ENCODE measurements around the gene CDKN1B. TPM values are rescaled to one million over a fixed set of nuclear protein-coding genes. Genes with fewer than 3 reads are reported as not detected.

Gene CDKN1B
- total and polyA plus RNA-seq, 3 donors from 2014 or later, result 59.2 to 98.9 (median 76.1) TPM

DNA sequence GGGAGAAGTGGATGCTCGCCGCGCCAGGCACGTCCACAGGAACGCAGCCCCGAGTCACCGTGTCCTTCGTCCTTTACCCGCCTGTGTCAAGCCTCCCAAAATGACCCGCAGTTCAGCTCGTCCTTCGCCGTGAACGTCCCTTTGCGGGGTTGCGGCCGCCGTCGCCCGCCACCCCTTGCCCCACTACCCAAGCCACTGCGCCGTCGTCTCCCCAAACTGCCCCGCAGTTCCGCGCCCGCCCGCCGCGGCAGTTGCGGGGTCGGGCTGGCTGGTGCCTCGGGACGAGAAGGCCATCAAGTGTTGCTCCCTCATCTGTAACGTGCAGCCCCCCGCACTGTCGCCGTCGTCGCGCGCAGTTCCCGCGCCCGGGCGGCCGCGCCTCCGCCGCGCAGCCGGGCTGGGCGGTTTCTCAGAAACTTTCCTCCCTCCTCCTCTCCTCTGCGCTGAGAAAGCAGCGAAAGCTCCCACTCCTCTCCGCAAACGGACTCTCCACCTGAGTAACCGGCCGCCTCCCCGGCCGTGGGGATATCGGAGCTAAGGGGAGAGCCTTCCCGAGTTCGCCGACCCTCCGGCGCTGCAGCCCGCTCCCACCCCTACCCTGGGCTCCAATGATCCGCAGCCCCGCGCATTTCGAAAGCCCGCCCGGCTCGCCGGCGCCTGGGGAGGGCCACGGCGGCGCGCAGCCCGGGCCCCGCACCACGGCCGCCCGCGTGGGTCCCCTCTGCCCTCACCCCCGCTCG is 6.7 kb downstream of the CDKN1B start:
- Histone ChIP-seq H3K27me3 (no peaks in the 10 kb centered on the region), H3K9me3 (no peaks in the 10 kb centered on the region), H3K4me1 (peaks cover 13% of the 10 kb centered on the region), H3K27ac (peak overlapping the region; percentile 95 to 100), H3K4me3 (peak overlapping the region; percentile 73 to 84), H3K36me3 (ENCODE audit: low read depth, missing control alignments) (no peaks in the 10 kb centered on the region)
- DNase-seq, result no peak
- intact Hi-C loops (cut with DNase I; ENCODE audit: low total_unique reads), result no loop called here
- WGBS, 2 donors, result 0% methylated on average over 5 to 59 of the region's 89 CpGs
- no peak for TF ChIP-seq CTCF (IDR thresholded peaks at IDR 0.05)
- no peak for TF ChIP-seq POLR2A (IDR thresholded peaks at IDR 0.05)

GRCh38 chr12:12724421-12725085 is 7.4 kb downstream of the CDKN1B start:
- DNase-seq, result no peak
- 1% methylated on average over 37 of the region's 46 CpGs for WGBS, 2 donors
- no peak for TF ChIP-seq CTCF (IDR thresholded peaks at IDR 0.05)
- no peak for TF ChIP-seq POLR2A (IDR thresholded peaks at IDR 0.05)
- H3K9me3 ChIP-seq, result no peaks in the 10 kb centered on the region
- peak overlapping the region; percentile 95 to 100 for H3K27ac ChIP-seq
- H3K27me3 ChIP-seq, result no peaks in the 10 kb centered on the region
- H3K4me3 ChIP-seq, result peak overlapping the region; percentile 73 to 84
- intact Hi-C loops (cut with DNase I; ENCODE audit: low total_unique reads), result no loop called here
- H3K4me1 ChIP-seq, result peaks cover 13% of the 10 kb centered on the region
- H3K36me3 ChIP-seq (ENCODE audit: low read depth, missing control alignments), result no peaks in the 10 kb centered on the region

GRCh38 chr12:12725086-12725955 is 8.2 kb downstream of the CDKN1B start:
- intact Hi-C loops (cut with DNase I; ENCODE audit: low total_unique reads), result no loop called here
- TF ChIP-seq CTCF (IDR thresholded peaks at IDR 0.05), result peak in 1 of 3 experiments; percentile 12
- TF ChIP-seq POLR2A (IDR thresholded peaks at IDR 0.05), result no peak
- no peaks in the 10 kb centered on the region for H3K36me3 ChIP-seq (ENCODE audit: low read depth, missing control alignments)
- peak overlapping the region; percentile 95 to 100 for H3K27ac ChIP-seq
- no peaks in the 10 kb centered on the region for H3K9me3 ChIP-seq
- H3K27me3 ChIP-seq, result no peaks in the 10 kb centered on the region
- peak; percentile 96 for DNase-seq
- H3K4me1 ChIP-seq, result peaks cover 13% of the 10 kb centered on the region
- peak overlapping the region; percentile 73 to 84 for H3K4me3 ChIP-seq
- WGBS, 2 donors, result 0 to 1% methylated on average over 33 to 84 of the region's 93 CpGs

DNA sequence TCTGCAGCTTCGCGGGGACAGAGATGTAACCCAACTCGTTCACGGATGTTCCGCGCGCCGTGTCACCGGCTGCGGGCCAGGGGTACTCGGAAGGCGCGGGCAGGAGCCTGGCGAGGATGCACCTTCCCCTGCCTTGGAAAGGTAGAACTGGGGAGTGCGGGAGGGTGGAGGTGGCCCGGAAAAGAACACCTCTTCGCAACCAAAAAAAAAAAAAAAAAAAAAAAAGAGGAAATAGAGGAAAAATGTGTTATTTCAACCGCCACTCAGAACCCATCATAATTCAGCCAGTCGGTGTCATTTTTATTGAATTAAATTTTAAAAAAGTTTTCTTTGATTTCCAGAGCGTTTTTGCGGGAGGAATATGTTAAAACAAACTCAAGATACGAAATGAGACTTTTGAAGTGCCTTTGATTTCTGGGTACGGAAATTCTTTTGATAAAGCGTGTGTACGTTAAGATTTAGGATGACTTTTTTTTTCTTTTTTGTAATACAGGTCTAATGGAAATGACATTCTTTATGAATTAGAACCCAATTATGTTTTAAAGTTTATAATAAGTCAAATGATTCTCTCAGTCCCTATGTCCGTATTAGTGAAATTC is 8.9 kb downstream of the CDKN1B start:
- intact Hi-C loops (cut with DNase I; ENCODE audit: low total_unique reads), result no loop called here
- peaks cover 13% of the 10 kb centered on the region for H3K4me1 ChIP-seq
- TF ChIP-seq CTCF (IDR thresholded peaks at IDR 0.05), result no peak
- TF ChIP-seq POLR2A (IDR thresholded peaks at IDR 0.05), result no peak
- no peaks in the 10 kb centered on the region for H3K27me3 ChIP-seq
- 2 to 7% methylated on average over 11 to 26 of the region's 26 CpGs for WGBS, 2 donors
- H3K36me3 ChIP-seq (ENCODE audit: low read depth, missing control alignments), result no peaks in the 10 kb centered on the region
- peak overlapping the region; percentile 73 to 84 for H3K4me3 ChIP-seq
- no peaks in the 10 kb centered on the region for H3K9me3 ChIP-seq
- no peak for DNase-seq
- peak overlapping the region; percentile 95 to 100 for H3K27ac ChIP-seq
